Right lobe of liver (tissue), 4 donors: ENCODE data around the gene CD58.

Source experiments
- POLR2A ChIP-seq: fragments of 450-650 bp; IDR thresholded peaks from one replicate; pipeline ENCODE4 v1.6.1; 2017; ENCODE audit warnings: antibody characterized with exemption, mild to moderate bottlenecking
- TF ChIP-seq, protein P1 (sequence below), 4 donors: fragments of 200-600 bp in 3 of 4; fragments of 450-650 bp in 1 of 4; IDR thresholded peaks; one replicate each; pipeline versions ENCODE4 v1.5.1 to v1.8.0; 2016 to 2022; ENCODE audit warnings: antibody characterized with exemption in 4 of 4, mild to moderate bottlenecking in 2 of 4
- donor health status: DM: no; HTN: no; CAD: no.
- donor health status: DM: no; HTN: no; CAD: no.
- donor health status: DM: no; HTN: yes; CAD: no.

DNA sequence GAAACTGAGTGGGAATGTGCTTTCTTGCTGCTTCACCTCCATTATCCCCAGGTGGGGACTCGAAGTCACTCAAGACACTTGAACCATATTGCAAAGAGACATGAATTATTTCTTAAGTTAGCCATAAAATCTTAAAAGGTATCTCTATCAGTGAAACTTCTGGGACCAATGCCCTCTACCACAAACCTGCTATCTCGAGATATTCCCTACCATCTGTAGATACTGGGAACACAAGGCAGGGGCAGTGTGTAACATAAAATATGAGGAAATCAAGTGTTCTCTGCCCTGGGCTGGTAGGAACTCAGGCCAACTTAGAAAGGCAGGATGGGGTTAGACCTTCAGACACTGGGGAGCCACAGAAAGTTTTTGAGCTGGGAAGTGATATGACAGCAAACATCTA is 1.3 kb upstream of the CD58 start:
- TF ChIP-seq, protein P1, sequence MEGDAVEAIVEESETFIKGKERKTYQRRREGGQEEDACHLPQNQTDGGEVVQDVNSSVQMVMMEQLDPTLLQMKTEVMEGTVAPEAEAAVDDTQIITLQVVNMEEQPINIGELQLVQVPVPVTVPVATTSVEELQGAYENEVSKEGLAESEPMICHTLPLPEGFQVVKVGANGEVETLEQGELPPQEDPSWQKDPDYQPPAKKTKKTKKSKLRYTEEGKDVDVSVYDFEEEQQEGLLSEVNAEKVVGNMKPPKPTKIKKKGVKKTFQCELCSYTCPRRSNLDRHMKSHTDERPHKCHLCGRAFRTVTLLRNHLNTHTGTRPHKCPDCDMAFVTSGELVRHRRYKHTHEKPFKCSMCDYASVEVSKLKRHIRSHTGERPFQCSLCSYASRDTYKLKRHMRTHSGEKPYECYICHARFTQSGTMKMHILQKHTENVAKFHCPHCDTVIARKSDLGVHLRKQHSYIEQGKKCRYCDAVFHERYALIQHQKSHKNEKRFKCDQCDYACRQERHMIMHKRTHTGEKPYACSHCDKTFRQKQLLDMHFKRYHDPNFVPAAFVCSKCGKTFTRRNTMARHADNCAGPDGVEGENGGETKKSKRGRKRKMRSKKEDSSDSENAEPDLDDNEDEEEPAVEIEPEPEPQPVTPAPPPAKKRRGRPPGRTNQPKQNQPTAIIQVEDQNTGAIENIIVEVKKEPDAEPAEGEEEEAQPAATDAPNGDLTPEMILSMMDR (IDR thresholded peaks at IDR 0.05), result no peak
- TF ChIP-seq POLR2A, result no peak
